Brain pericyte (primary cell): Measurements from ENCODE around the gene STARD7.
"Not testable (repeated sequence)": the region's sequence is repeated elsewhere in the genome, so short reads cannot be mapped to it uniquely, and the experiment has no call there.

ENCODE experiments used
- DNase-seq: peaks from one replicate; pipeline ENCODE4 v3.0.0-alpha.2; 2012; ENCODE audit warnings: low read depth, low spot score

STARD7 gene, protein sequence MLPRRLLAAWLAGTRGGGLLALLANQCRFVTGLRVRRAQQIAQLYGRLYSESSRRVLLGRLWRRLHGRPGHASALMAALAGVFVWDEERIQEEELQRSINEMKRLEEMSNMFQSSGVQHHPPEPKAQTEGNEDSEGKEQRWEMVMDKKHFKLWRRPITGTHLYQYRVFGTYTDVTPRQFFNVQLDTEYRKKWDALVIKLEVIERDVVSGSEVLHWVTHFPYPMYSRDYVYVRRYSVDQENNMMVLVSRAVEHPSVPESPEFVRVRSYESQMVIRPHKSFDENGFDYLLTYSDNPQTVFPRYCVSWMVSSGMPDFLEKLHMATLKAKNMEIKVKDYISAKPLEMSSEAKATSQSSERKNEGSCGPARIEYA

GRCh38 chr2:96208143-96209010 is at the start of gene STARD7:
Gene STARD7, minus strand, starts transcription at chr2:96208827. Its CDS starts 393 bp downstream, at chr2:96208434.
- peak; percentile 91 for DNase-seq

- not testable (repeated sequence) for DNase-seq
Measured at GRCh38 chr2:96257744-96258143, 49.1 kb upstream of the STARD7 start.

- no peak for DNase-seq
Measured at GRCh38 chr2:96256611-96257113, 48.0 kb upstream of the STARD7 start.

GRCh38 chr2:96254571-96254970 is 45.9 kb upstream of the STARD7 start:
- DNase-seq = no peak

DNA sequence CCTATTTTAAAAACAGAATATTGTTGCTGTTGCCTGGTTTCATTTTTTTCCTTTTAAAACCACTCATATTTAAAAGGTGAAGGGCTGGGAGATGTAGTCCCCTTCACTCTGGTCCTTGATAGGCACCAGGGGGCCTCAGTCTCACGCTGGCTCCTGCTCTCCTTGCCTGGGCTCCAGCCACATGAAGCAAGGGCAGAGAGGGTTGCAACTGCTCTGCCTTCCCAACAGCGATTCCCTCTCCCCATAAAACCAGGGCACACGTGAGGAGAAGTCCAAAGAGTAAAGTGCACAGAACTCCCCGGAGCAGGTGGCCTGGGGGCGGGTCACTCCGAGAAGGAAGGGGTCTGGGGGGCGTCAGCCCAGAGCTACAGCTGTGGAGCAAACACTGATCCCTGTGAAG is 44.4 kb upstream of the STARD7 start:
- DNase-seq = no peak

DNA sequence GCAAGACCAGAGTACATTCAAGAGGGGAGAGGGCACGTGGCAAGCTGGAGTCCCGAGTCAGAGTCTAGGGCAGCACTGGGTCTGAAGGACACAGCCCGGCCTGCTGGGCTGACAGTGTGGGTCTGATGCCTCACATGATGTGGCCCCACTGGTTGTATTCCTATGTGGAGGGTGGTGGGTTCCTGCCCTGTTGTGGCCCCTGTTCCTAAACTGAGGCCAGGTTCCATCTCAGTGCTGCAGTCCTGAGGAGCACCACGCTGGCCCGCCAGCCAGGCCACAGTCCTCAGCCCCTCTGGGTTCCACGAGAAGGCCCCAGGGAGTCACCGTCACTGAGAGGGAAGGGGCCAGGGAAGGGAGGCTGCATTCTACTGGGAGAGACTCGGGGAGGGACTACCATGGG is 43.9 kb upstream of the STARD7 start:
- no peak for DNase-seq

- peak; percentile 71 for DNase-seq
Measured at GRCh38 chr2:96251721-96252292, 43.2 kb upstream of the STARD7 start.

- DNase-seq = no peak
Measured at GRCh38 chr2:96250188-96250587, 41.6 kb upstream of the STARD7 start.

DNA sequence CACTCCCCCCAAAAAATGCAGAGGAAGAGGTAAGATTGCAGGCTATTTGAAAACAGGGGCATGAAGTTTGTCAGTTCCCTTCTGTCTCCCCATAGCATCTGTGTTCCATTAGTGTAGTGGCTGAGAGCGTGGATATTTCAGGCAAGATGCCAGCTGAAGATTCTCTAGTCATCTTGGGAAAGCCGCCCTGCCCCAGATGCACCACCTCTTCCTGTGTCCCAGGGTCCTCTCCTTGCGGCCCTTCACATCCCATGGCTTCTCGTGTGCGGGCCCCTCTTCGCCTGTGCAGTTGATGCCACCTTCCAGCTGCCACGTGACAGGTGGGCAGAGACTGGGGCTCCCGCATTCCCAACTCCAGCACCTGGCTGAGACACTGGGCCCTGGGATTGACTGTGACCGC is 41.0 kb upstream of the STARD7 start:
- no peak for DNase-seq

GRCh38 chr2:96248624-96249023 is 40.0 kb upstream of the STARD7 start:
- no peak for DNase-seq

- DNase-seq = no peak
Measured at GRCh38 chr2:96247896-96248295, 39.3 kb upstream of the STARD7 start.

DNA sequence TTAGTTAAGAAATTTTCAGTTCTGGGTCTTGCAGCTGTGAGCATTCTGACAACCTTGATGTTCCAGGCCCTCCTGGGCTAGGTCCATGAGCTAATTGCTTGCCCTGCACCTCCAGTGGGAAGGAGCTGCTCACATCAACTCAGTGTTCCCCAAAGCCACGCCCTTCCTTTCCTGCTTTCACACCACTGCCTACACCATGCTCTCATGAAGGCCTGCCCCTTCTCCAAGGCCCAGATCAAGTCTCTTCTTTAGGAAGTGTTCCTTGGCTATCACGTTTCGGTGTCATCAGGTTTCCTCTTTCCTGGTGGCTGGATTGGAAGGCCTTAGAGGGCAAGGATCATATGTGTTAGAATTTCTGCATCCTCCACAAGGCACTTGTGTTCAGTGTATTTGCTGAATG is 38.4 kb upstream of the STARD7 start:
- no peak for DNase-seq

- no peak for DNase-seq
Measured at GRCh38 chr2:96245609-96246390, 37.2 kb upstream of the STARD7 start.

- DNase-seq = no peak
Measured at GRCh38 chr2:96243843-96244242, 35.2 kb upstream of the STARD7 start.

DNA sequence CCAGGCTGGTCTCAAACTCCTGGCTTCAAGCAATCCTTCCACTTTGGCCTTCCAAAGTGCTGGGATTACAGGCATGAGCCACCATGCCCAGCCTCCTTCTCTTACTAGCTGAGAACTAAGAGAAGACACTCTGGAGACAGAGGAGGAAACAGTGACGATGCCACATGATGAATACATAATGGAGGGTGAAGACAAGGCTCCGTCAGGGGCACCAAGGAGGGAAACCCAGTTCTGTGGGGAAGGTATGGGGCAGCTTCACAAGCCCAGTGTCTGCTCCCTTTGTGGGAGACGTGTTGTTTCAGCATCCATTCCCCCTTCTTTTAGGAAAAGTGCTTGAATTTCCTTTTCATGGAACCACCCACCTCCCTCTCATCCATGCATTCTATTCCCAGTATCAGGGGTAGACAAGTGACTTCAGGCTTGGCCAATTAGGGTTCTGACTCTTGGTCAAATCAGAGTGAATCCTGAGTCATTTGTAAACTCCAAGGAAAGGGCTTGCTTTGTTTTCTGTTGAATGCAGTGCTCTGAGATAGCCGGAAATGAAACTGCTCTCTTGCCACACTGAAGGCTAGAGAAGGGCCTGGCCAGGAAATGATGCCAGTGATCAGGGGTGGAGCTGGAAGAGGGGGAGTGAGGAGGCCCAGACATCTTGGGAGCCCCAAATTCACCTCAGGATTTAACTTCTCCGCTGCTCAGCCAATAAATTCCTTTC is 33.4 kb upstream of the STARD7 start:
- DNase-seq = no peak

- no peak for DNase-seq
Measured at GRCh38 chr2:96241227-96241626, 32.6 kb upstream of the STARD7 start.

GRCh38 chr2:96240341-96241038 is 31.9 kb upstream of the STARD7 start:
- no peak for DNase-seq

DNA sequence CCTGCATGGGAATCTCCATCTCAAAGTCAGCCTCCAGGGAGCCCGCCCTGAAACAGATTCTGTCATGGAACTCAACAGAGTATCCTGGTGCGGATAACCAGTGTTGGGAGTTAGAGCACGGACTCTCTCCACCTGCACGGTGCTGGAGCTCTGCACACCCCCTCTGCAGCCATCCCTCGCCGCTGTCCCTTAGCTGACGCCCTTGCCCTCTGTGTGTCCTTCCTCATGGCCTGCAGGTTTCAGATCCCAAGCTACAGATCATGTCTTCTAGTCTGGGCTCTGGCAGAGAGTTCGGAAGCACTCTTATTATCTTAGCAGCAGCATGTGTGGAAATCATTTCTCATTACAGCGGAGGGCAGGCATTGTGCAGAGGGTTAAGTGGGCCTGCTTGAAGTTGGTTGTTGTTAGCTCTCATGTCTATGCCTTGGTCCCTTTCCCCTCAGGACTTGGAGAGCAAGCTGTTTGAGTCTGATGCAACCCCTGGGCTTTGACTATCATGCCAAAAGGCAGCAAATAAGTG is 31.2 kb upstream of the STARD7 start:
- no peak for DNase-seq

- no peak for DNase-seq
Measured at GRCh38 chr2:96239091-96239490, 30.5 kb upstream of the STARD7 start.

DNA sequence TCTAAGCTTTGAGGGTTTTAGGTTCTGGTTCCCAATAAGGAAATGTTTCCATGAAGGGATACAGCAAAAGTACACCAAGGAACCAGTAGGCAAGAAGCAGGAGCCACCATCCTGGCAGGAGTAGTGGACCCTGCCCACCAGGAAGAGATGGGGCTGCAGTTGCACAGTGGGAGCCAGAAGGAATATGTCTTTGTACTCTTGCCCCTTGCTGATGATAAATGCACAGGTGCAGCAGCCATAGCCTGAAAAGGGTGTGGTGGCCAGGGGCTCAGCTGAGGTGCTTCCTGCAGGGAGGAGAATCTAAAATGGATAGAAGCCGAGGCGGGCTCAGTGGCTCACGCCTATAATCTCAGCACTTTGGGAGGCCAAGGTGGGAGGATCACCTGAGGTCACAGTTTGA is 29.6 kb upstream of the STARD7 start:
- no peak for DNase-seq
